ENCODE results near the gene HMGXB4. TPM values are rescaled to one million over a fixed set of nuclear protein-coding genes. Genes with fewer than 3 reads are reported as not detected.

The HMGXB4 gene
- total and polyA plus RNA-seq, 2 donors from 2014 or later, result 3.7 to 17.3 TPM

DNA sequence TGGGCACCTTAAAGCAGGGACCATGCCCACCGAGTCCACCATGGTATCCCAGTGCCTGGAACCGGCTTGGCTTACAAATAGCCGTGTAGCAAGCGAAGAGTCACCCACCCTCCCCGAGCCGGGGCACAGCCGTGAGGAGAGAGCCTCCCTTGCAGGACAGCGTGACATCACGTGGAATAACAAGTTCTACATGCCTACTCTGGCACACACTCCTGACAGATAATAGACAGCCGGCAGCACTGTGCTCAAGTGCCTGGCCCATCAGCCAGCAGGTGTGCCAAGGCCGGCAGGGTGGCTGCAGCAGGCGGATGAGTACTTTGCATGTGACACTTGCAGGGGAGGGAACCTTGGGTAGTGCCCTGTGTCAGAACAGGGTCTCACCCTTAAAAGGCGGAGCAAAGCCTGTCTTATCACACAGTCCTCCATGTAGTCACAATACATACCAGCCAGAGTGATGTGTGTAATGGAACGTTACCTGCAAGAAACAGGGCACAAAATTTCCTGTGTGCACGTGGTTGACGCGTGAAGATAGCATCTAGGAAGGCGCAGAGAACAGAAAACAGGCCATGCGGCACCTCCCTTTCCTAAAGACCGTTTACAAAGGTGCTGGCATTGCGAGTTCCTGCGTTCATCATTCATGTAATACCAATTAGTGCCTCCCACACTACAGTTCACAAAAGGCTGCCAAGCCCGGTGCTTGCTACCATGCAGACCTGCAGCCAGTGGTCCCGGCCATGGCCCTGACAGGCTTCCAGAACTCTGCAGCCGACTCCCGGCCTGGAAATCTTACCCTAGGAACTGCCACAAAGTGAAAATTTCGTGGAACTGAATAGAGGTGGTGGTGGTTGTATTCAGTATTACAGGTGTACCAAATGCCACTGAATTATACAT lies 58.8 kb downstream of the HMGXB4 start:
- Histone ChIP-seq H3K4me3 (ENCODE audit: low read length in 3 of 3) (no peak overlapping the region), H3K27ac (ENCODE audit: low read depth in 2 of 2, low read length in 2 of 2) (peak overlapping the region; percentile 33 to 74), H3K9me3 (ENCODE audit: control insufficient read depth in 2 of 3, insufficient read depth in 1 of 3, low read length in 3 of 3) (no peaks in the 10 kb centered on the region), H3K4me1 (ENCODE audit: control insufficient read depth in 2 of 3, insufficient read depth in 2 of 3, low read depth in 1 of 3, low read length in 3 of 3) (peaks cover 0 to 42% (median 37%) of the 10 kb centered on the region in 3 donors), H3K27me3 (ENCODE audit: control insufficient read depth, insufficient read depth, low read length) (no peaks in the 10 kb centered on the region), H3K9ac (ENCODE audit: low read length in 3 of 3) (peak overlapping the region in 1 of 3 donors; percentile 32), H3K36me3 (ENCODE audit: control insufficient read depth in 2 of 3, insufficient read depth in 3 of 3, low read length in 3 of 3) (peaks cover 0 to 24% (median 14%) of the 10 kb centered on the region in 3 donors)
- DNase-seq (peak in 3 of 5 donors; percentile 31 to 54 (median 46)), FAIRE-seq (no peak)
- intact Hi-C loops (cut with DNase I), result no loop called here
- TF ChIP-seq, protein P1, sequence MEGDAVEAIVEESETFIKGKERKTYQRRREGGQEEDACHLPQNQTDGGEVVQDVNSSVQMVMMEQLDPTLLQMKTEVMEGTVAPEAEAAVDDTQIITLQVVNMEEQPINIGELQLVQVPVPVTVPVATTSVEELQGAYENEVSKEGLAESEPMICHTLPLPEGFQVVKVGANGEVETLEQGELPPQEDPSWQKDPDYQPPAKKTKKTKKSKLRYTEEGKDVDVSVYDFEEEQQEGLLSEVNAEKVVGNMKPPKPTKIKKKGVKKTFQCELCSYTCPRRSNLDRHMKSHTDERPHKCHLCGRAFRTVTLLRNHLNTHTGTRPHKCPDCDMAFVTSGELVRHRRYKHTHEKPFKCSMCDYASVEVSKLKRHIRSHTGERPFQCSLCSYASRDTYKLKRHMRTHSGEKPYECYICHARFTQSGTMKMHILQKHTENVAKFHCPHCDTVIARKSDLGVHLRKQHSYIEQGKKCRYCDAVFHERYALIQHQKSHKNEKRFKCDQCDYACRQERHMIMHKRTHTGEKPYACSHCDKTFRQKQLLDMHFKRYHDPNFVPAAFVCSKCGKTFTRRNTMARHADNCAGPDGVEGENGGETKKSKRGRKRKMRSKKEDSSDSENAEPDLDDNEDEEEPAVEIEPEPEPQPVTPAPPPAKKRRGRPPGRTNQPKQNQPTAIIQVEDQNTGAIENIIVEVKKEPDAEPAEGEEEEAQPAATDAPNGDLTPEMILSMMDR (IDR thresholded peaks at IDR 0.05; ENCODE audit: borderline replicate concordance, extremely low read depth, insufficient read depth), result no peak

DNA sequence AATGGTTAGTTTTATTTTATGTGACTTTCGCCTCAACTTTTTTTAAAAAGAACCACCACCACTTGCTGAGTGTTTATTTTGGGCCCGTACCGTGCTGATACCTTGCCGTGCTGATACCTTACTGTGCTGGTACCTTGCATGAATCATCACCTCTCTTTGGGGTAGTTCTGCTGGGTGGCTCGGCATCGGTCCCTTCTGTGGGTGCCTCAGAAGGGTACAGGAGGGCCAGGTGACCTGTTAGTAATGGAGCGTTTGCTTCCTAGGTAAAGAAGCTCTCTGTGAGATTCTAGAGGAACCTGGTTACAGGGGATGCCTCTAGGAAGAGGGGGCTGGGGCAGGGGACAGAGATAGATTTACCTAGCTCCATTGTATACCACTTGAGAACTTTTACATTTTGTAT lies 59.5 kb downstream of the HMGXB4 start:
- Histone ChIP-seq H3K27ac (ENCODE audit: low read depth in 2 of 2, low read length in 2 of 2) (peak overlapping the region; percentile 6 to 16), H3K9me3 (ENCODE audit: control insufficient read depth in 2 of 3, insufficient read depth in 1 of 3, low read length in 3 of 3) (no peaks in the 10 kb centered on the region), H3K9ac (ENCODE audit: low read length in 3 of 3) (no peak overlapping the region), H3K4me1 (ENCODE audit: control insufficient read depth in 2 of 3, insufficient read depth in 2 of 3, low read depth in 1 of 3, low read length in 3 of 3) (peaks cover 0 to 36% (median 31%) of the 10 kb centered on the region in 3 donors), H3K36me3 (ENCODE audit: control insufficient read depth in 2 of 3, insufficient read depth in 3 of 3, low read length in 3 of 3) (peaks cover 0 to 29% (median 15%) of the 10 kb centered on the region in 3 donors), H3K27me3 (ENCODE audit: control insufficient read depth, insufficient read depth, low read length) (no peaks in the 10 kb centered on the region), H3K4me3 (ENCODE audit: low read length in 3 of 3) (no peak overlapping the region)
- FAIRE-seq, result no peak
- TF ChIP-seq, protein P1 (IDR thresholded peaks at IDR 0.05; ENCODE audit: borderline replicate concordance, extremely low read depth, insufficient read depth), result no peak
- intact Hi-C loops (cut with DNase I), result no loop called here
- DNase-seq, result no peak

DNA sequence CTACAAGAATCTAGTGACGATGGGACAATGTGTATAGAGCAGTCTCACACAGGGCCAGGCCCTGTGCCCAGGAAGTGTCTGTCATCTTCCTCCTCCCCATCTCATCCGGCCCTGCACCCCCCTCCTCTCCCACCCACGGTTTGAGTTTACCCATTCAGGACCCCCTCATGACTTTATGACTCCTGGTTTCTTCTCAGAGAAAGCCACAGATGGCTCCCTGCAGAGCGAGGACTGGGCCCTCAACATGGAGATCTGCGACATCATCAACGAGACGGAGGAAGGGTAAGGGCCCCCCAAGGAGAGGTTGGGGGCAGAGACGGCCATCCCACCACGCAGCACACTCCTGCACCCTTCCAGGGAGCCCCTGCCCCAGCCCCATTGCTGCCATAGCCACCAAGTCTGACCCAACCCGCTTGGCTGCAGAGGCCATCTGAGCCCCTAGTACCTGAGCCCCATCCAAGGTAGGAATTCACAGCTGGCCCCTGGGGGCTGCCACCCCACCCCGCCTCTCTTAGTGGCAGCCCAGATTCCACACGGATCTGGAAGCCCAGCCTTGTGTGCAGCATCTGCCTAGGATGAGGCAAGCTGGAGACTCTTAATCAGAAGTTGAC lies 60.5 kb downstream of the HMGXB4 start:
- TF ChIP-seq, protein P1 (IDR thresholded peaks at IDR 0.05; ENCODE audit: borderline replicate concordance, extremely low read depth, insufficient read depth), result no peak
- H3K36me3 ChIP-seq (ENCODE audit: control insufficient read depth in 2 of 3, insufficient read depth in 3 of 3, low read length in 3 of 3), result peaks cover 0 to 39% (median 24%) of the 10 kb centered on the region in 3 donors

More for the DNA sequence above, 60.5 kb downstream of the HMGXB4 start:
- H3K9ac ChIP-seq (ENCODE audit: low read length in 3 of 3), result no peak overlapping the region
- H3K4me3 ChIP-seq (ENCODE audit: low read length in 3 of 3), result no peak overlapping the region
- no peak for FAIRE-seq
- no peaks in the 10 kb centered on the region for H3K27me3 ChIP-seq (ENCODE audit: control insufficient read depth, insufficient read depth, low read length)
- peaks cover 0 to 27% (median 22%) of the 10 kb centered on the region in 3 donors for H3K4me1 ChIP-seq (ENCODE audit: control insufficient read depth in 2 of 3, insufficient read depth in 2 of 3, low read depth in 1 of 3, low read length in 3 of 3)
- no peak for DNase-seq
- intact Hi-C loops (cut with DNase I), result no loop called here
- H3K9me3 ChIP-seq (ENCODE audit: control insufficient read depth in 2 of 3, insufficient read depth in 1 of 3, low read length in 3 of 3), result no peaks in the 10 kb centered on the region
- no peak overlapping the region for H3K27ac ChIP-seq (ENCODE audit: low read depth in 2 of 2, low read length in 2 of 2)

Data from kidney (tissue), 14 donors.